H54 (cell line): ENCODE results near the gene DPYD.
A peak's percentile ranks its signal among the peaks of the same experiment; 100 is the strongest.

Source experiments
- DNase-seq: peaks from one replicate; pipeline ENCODE4 v3.0.0; 2011; ENCODE audit warnings: low spot score, mixed read lengths; ENCODE audit not compliant: insufficient read length
- FAIRE-seq: peaks from 3 replicates; lab custom pipeline; 2011; peaks lifted over from hg19 to GRCh38; lab: Jason Lieb, UNC
- POLR2A ChIP-seq: IDR thresholded peaks from 2 replicates; pipeline ENCODE4 v1.6.1; 2011; ENCODE audit warnings: low read depth, mild to moderate bottlenecking, low read length

The DPYD gene

GRCh38 chr1:97170300-97170699 lies 750.5 kb downstream of the DPYD start:
- FAIRE-seq = no peak
- DNase-seq = no peak
- TF ChIP-seq POLR2A = no peak

- DNase-seq (no peak), FAIRE-seq (no peak)
- TF ChIP-seq POLR2A = no peak
Observed at GRCh38 chr1:97168056-97168455, 752.8 kb downstream of the DPYD start.

GRCh38 chr1:97167246-97167645 lies 753.6 kb downstream of the DPYD start:
- FAIRE-seq = no peak
- no peak for DNase-seq
- no peak for TF ChIP-seq POLR2A

GRCh38 chr1:97166626-97167025 lies 754.2 kb downstream of the DPYD start:
- DNase-seq (no peak), FAIRE-seq (no peak)
- no peak for TF ChIP-seq POLR2A

- FAIRE-seq (no peak), DNase-seq (no peak)
- TF ChIP-seq POLR2A = no peak
Observed at GRCh38 chr1:97164276-97164639, 756.6 kb downstream of the DPYD start.

- no peak for FAIRE-seq
- no peak for DNase-seq
Observed at GRCh38 chr1:97163591-97164275, 757.1 kb downstream of the DPYD start.

GRCh38 chr1:97160818-97161217 lies 760.0 kb downstream of the DPYD start:
- FAIRE-seq = no peak
- TF ChIP-seq POLR2A = no peak
- no peak for DNase-seq

More at GRCh38 chr1:97163591-97164275, 757.1 kb downstream of the DPYD start:
- TF ChIP-seq POLR2A = no peak

- no peak for TF ChIP-seq POLR2A
- FAIRE-seq (no peak), DNase-seq (no peak)
Observed at GRCh38 chr1:97159342-97159741, 761.5 kb downstream of the DPYD start.

GRCh38 chr1:97158691-97159096 lies 762.1 kb downstream of the DPYD start:
- DNase-seq (no peak), FAIRE-seq (no peak)
- no peak for TF ChIP-seq POLR2A

GRCh38 chr1:97157991-97158390 lies 762.8 kb downstream of the DPYD start:
- FAIRE-seq (no peak), DNase-seq (no peak)
- no peak for TF ChIP-seq POLR2A

GRCh38 chr1:97151651-97152050 lies 769.2 kb downstream of the DPYD start:
- no peak for TF ChIP-seq POLR2A
- FAIRE-seq (no peak), DNase-seq (no peak)

- FAIRE-seq (peak; percentile 98), DNase-seq (no peak)
- TF ChIP-seq POLR2A = no peak
Observed at GRCh38 chr1:97145321-97145956, 775.4 kb downstream of the DPYD start.

GRCh38 chr1:97144527-97144926 lies 776.3 kb downstream of the DPYD start:
- DNase-seq (no peak), FAIRE-seq (no peak)
- no peak for TF ChIP-seq POLR2A

GRCh38 chr1:97143236-97143882 lies 777.5 kb downstream of the DPYD start:
- peak; percentile 15 for FAIRE-seq
- no peak for TF ChIP-seq POLR2A
- DNase-seq = no peak
